IMR-90 (cell line): Measurements from ENCODE around the gene ATG4A. TPM values are rescaled to one million over a fixed set of nuclear protein-coding genes. Genes with fewer than 3 reads are reported as not detected.

Experiments
- ATAC-seq: fragments of 200-7000 bp; cut with Tn5 transposase; 2 replicates; pipeline ENCODE4 v1.9.1; 2020; ENCODE audit warnings: low read depth, mild to moderate bottlenecking, moderate library complexity
- BruUV-seq: library from RNA; stranded (reverse); fragments of 400-500 nt; replicated peaks from 2 replicates; lab custom pipeline; 2021; lab: Mats Ljungman, UMichigan
- CTCF ChIA-PET: fragments of 300-600 bp; formaldehyde crosslinking; extraction: SDS; loops from one replicate; lab custom pipeline; 2021; ENCODE audit warnings: antibody characterized with exemption; lab: Yijun Ruan, JAX
- POLR2A ChIA-PET: fragments of 300-600 bp; sonication (Branson Sonifier 250); formaldehyde crosslinking; loops from one replicate; lab custom pipeline; 2022; ENCODE audit warnings: antibody characterized with exemption; ENCODE audit not compliant: unreplicated experiment; lab: Charles Lee
- DNase-seq: peaks from one replicate; pipeline ENCODE4 v3.0.0; 2013
- H2AFZ ChIP-seq: replicated peaks from 2 replicates; pipeline ENCODE3; 2013; ENCODE audit warnings: low read length, mild to moderate bottlenecking; ENCODE audit not compliant: poor library complexity
- H2AK5ac ChIP-seq: 2 replicates; pipeline ENCODE4 v1.6.1; 2013; ENCODE audit warnings: low read depth, low read length, inconsistent platforms
- H2AK9ac ChIP-seq: replicated peaks from 2 replicates; pipeline ENCODE3; 2013; ENCODE audit warnings: mild to moderate bottlenecking, low read depth, low read length, moderate library complexity; ENCODE audit not compliant: poor library complexity
- H2BK120ac ChIP-seq: 2 replicates; pipeline ENCODE4 v1.6.1; 2013; ENCODE audit warnings: low read depth, low read length, inconsistent platforms
- H2BK15ac ChIP-seq: 3 replicates; pipeline ENCODE4 v1.6.1; 2013; ENCODE audit warnings: low read depth, low read length, inconsistent platforms
- H2BK20ac ChIP-seq: 2 replicates; pipeline ENCODE4 v1.6.1; 2013; ENCODE audit warnings: low read depth, mild to moderate bottlenecking, inconsistent platforms, low read length, moderate library complexity
- H2BK5ac ChIP-seq: 2 replicates; pipeline ENCODE4 v1.6.1; 2013; ENCODE audit warnings: mild to moderate bottlenecking, low read depth, low read length, inconsistent platforms; ENCODE audit not compliant: poor library complexity, severe bottlenecking
- H3K14ac ChIP-seq: replicated peaks from 2 replicates; pipeline ENCODE4 v1.6.1; 2013; ENCODE audit warnings: low read depth, low read length, inconsistent platforms
- H3K18ac ChIP-seq: 2 replicates; pipeline ENCODE4 v1.6.1; 2013; ENCODE audit warnings: low read depth, low read length, control low read depth
- H3K23ac ChIP-seq: 2 replicates; pipeline ENCODE4 v1.6.1; 2013; ENCODE audit warnings: low read depth, low read length, inconsistent platforms
- H3K27ac ChIP-seq: 2 replicates; pipeline ENCODE4 v1.5.1; 2013; ENCODE audit warnings: mild to moderate bottlenecking, control low read depth, low read length; ENCODE audit not compliant: insufficient read depth
- H3K27me3 ChIP-seq: 2 replicates; pipeline ENCODE4 v1.6.1; 2013; ENCODE audit warnings: low read length; ENCODE audit not compliant: control insufficient read depth, insufficient read depth
- H3K36me3 ChIP-seq: 2 replicates; pipeline ENCODE4 v1.6.1; 2013; ENCODE audit warnings: low read length, mixed read lengths; ENCODE audit not compliant: control insufficient read depth, insufficient read depth
- H3K4ac ChIP-seq: 2 replicates; pipeline ENCODE4 v1.6.1; 2013; ENCODE audit warnings: low read depth, low read length, inconsistent platforms
- H3K4me1 ChIP-seq: 2 replicates; pipeline ENCODE4 v1.6.1; 2013; ENCODE audit warnings: low read length, mixed read lengths; ENCODE audit not compliant: control insufficient read depth, insufficient read depth
- H3K4me2 ChIP-seq: 2 replicates; pipeline ENCODE4 v1.6.1; 2013; ENCODE audit warnings: low read depth, mild to moderate bottlenecking, control low read depth, low read length, moderate library complexity
- H3K4me3 ChIP-seq: 2 replicates; pipeline ENCODE4 v1.5.1; 2013; ENCODE audit warnings: low read depth, mild to moderate bottlenecking, control low read depth, low read length, moderate library complexity; ENCODE audit not compliant: insufficient read depth
- H3K56ac ChIP-seq: 2 replicates; pipeline ENCODE4 v1.6.1; 2013; ENCODE audit warnings: low read length, inconsistent platforms; ENCODE audit not compliant: insufficient read depth; ENCODE audit errors: extremely low read depth
- H3K79me1 ChIP-seq, 2 experiments: 2 replicates each; pipeline ENCODE4 v1.6.1; 2013; ENCODE audit warnings: low read length in 2 of 2, inconsistent platforms in 1 of 2, low read depth in 1 of 2
- H3K9ac ChIP-seq: 2 replicates; pipeline ENCODE4 v1.6.1; 2013; ENCODE audit warnings: low read depth, low read length, control low read depth
- H3K9me1 ChIP-seq: 2 replicates; pipeline ENCODE4 v1.6.1; 2013; ENCODE audit warnings: low read length, inconsistent platforms; ENCODE audit not compliant: insufficient read depth
- H3K9me3 ChIP-seq: 2 replicates; pipeline ENCODE4 v1.6.1; 2013; ENCODE audit warnings: low read length; ENCODE audit not compliant: control insufficient read depth, insufficient read depth
- H4K20me1 ChIP-seq: 2 replicates; pipeline ENCODE4 v1.6.1; 2013; ENCODE audit warnings: low read length, inconsistent platforms; ENCODE audit not compliant: insufficient read depth
- H4K5ac ChIP-seq: 2 replicates; pipeline ENCODE4 v1.6.1; 2013; ENCODE audit warnings: mild to moderate bottlenecking, low read depth, low read length, control low read depth
- H4K8ac ChIP-seq, 2 experiments: 2 replicates each; pipeline ENCODE4 v1.6.1; 2013; ENCODE audit warnings: low read depth in 2 of 2, low read length in 2 of 2, control low read depth in 1 of 2, inconsistent platforms in 1 of 2
- H4K91ac ChIP-seq: 2 replicates; pipeline ENCODE4 v1.6.1; 2013; ENCODE audit warnings: low read depth, low read length, inconsistent platforms; ENCODE audit not compliant: insufficient read depth
- BHLHE40 ChIP-seq: fragments of 150-350 bp; IDR thresholded peaks from 2 replicates; pipeline ENCODE4 v1.6.1; 2016; ENCODE audit warnings: mild to moderate bottlenecking, low read depth, low read length
- CEBPB ChIP-seq: IDR thresholded peaks from 2 replicates; pipeline ENCODE4 v1.6.1; 2012; ENCODE audit warnings: low read depth, low read length, improper control_type of control experiment
- CHD1 ChIP-seq: IDR thresholded peaks from 2 replicates; pipeline ENCODE4 v1.6.1; 2012; ENCODE audit warnings: low read depth, low read length, improper control_type of control experiment
- MAFK ChIP-seq: IDR thresholded peaks from 2 replicates; pipeline ENCODE4 v1.6.1; 2012; ENCODE audit warnings: low read depth, low read length, improper control_type of control experiment
- MXI1 ChIP-seq: IDR thresholded peaks from 2 replicates; pipeline ENCODE4 v1.6.1; 2012; ENCODE audit warnings: low read depth, mild to moderate bottlenecking, low read length, moderate library complexity, borderline replicate concordance
- NFE2L2 ChIP-seq: fragments of 150-350 bp; IDR thresholded peaks from 2 replicates; pipeline ENCODE4 v1.6.1; 2016; ENCODE audit warnings: low read depth, mild to moderate bottlenecking, low read length
- POLR2A ChIP-seq: IDR thresholded peaks from 2 replicates; pipeline ENCODE4 v1.6.1; 2012; ENCODE audit warnings: mild to moderate bottlenecking, low read depth, low read length
- RAD21 ChIP-seq: IDR thresholded peaks from 2 replicates; pipeline ENCODE4 v1.6.1; 2012; ENCODE audit warnings: low read length, improper control_type of control experiment
- RCOR1 ChIP-seq: IDR thresholded peaks from 2 replicates; pipeline ENCODE4 v1.6.1; 2012; ENCODE audit warnings: mild to moderate bottlenecking, low read length, improper control_type of control experiment; ENCODE audit not compliant: insufficient replicate concordance
- SMC3 ChIP-seq: fragments of 150-350 bp; IDR thresholded peaks from 2 replicates; pipeline ENCODE4 v1.6.1; 2016; ENCODE audit warnings: low read depth, mild to moderate bottlenecking, antibody characterized with exemption, low read length, moderate library complexity
- WGBS, 2 experiments: methylation state at CpG; one replicate each; pipeline versions ENCODE4 v1.1.5 to v1.1.7; 2013; ENCODE audit warnings: missing lambda C conversion rate in 2 of 2; ENCODE audit not compliant: insufficient read length in 1 of 2; ENCODE audit errors: extremely low coverage in 2 of 2; 5-methylcytosine and 5-hydroxymethylcytosine counted together
- dilution Hi-C: fragments of 300-500 bp; cut with HindIII; formaldehyde crosslinking; loops from one replicate; pipeline ENCODE4 v1.14.3; 2018; ENCODE audit warnings: low sequenced_read_pairs; ENCODE audit not compliant: unreplicated experiment
- in situ Hi-C: fragments of 300-500 bp; cut with MboI; formaldehyde crosslinking; loops from 3 replicates; pipeline ENCODE4 v1.14.3; 2019; ENCODE audit warnings: low sequenced_read_pairs, inconsistent platforms, mixed read lengths
- intact Hi-C: fragments of 100-400 bp; cut with micrococcal nuclease; formaldehyde crosslinking; loops from 2 replicates; pipeline ENCODE4 v1.10.0; 2022
- polyA plus RNA-seq, 3 experiments: library from polyadenylated mRNA; depleted of rRNA; stranded (reverse); fragments of >200 nt; gene quantifications; 2 replicates each; pipeline ENCODE4 v1.2.3, GENCODE V29; 2012; ENCODE audit warnings: low replicate concordance in 1 of 3
- total RNA-seq: library from RNA; depleted of rRNA; stranded (reverse); fragments of >200 nt; gene quantifications from 2 replicates; pipeline ENCODE4 v1.2.3, GENCODE V29; 2012
- TF ChIP-seq, protein P1 (sequence below): conservative IDR thresholded peaks from 2 replicates; pipeline ENCODE4 v1.5.1; 2012; ENCODE audit warnings: mild to moderate bottlenecking, low read depth, low read length, improper control_type of control experiment
- TF ChIP-seq, protein P2 (sequence below): fragments of 150-350 bp; IDR thresholded peaks from 2 replicates; pipeline ENCODE4 v1.6.1; 2016; ENCODE audit warnings: low read depth, mild to moderate bottlenecking, low read length, moderate library complexity, borderline replicate concordance

The ATG4A gene
- total and polyA plus RNA-seq, 2 of the 4 experiments (the other 2 are of a cell fraction) = 8.2 to 14.7 TPM

DNA sequence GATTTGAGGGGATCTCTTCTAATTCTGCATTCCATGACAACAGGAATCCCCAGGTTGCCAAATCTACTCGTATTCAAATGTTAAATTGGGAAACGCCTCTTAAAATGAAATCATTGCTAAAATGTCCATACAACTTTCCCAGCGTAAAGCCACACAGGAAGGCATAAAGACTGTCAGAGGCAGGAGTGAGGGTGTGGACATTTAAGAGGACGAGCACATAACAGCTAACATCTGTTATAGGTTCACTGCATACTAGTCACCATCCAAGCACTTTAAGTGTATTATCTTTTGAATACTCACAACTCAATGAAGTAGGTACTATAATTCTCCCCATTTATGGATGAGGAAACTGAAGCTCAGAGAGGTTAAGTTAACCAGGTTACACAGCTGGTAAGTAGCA lies 35.6 kb downstream of the ATG4A start:
- no peak overlapping the region for H2AK9ac ChIP-seq
- TF ChIP-seq BHLHE40 (no peak), CHD1 (no peak), MXI1 (no peak), NFE2L2 (no peak), MAFK (no peak), RAD21 (no peak), CEBPB (no peak), POLR2A (no peak), RCOR1 (no peak), SMC3 (no peak)
- TF ChIP-seq, protein P1, sequence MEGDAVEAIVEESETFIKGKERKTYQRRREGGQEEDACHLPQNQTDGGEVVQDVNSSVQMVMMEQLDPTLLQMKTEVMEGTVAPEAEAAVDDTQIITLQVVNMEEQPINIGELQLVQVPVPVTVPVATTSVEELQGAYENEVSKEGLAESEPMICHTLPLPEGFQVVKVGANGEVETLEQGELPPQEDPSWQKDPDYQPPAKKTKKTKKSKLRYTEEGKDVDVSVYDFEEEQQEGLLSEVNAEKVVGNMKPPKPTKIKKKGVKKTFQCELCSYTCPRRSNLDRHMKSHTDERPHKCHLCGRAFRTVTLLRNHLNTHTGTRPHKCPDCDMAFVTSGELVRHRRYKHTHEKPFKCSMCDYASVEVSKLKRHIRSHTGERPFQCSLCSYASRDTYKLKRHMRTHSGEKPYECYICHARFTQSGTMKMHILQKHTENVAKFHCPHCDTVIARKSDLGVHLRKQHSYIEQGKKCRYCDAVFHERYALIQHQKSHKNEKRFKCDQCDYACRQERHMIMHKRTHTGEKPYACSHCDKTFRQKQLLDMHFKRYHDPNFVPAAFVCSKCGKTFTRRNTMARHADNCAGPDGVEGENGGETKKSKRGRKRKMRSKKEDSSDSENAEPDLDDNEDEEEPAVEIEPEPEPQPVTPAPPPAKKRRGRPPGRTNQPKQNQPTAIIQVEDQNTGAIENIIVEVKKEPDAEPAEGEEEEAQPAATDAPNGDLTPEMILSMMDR = no peak
- TF ChIP-seq, protein P2, sequence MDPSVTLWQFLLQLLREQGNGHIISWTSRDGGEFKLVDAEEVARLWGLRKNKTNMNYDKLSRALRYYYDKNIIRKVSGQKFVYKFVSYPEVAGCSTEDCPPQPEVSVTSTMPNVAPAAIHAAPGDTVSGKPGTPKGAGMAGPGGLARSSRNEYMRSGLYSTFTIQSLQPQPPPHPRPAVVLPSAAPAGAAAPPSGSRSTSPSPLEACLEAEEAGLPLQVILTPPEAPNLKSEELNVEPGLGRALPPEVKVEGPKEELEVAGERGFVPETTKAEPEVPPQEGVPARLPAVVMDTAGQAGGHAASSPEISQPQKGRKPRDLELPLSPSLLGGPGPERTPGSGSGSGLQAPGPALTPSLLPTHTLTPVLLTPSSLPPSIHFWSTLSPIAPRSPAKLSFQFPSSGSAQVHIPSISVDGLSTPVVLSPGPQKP = no peak
- no peak overlapping the region for H4K91ac ChIP-seq
- POLR2A ChIA-PET = no interaction called here
- H2BK15ac ChIP-seq = no peak overlapping the region
- no peak overlapping the region for H4K5ac ChIP-seq
- H3K9me1 ChIP-seq = 0 out of 2 replicates have a peak, but pooled peaks cover 3% of the 10 kb centered on the region
- intact Hi-C loops = no loop called here
- CTCF ChIA-PET = no interaction called here
- H2BK5ac ChIP-seq = no peak overlapping the region
- H3K27me3 ChIP-seq = no peaks in the 10 kb centered on the region; the same call in 1 of the 2 replicates
- H3K27ac ChIP-seq = no peak overlapping the region
- no peak overlapping the region for H3K4ac ChIP-seq
- no TSS peak for BruUV-seq
- no peak overlapping the region for H3K56ac ChIP-seq
- no peaks in the 10 kb centered on the region for H4K20me1 ChIP-seq
- dilution Hi-C loops = no loop called here
- no CpG with 5 or more reads among the region's 4 CpGs for WGBS, 2 experiments
- H3K4me1 ChIP-seq = peaks cover 3% of the 10 kb centered on the region
- no peak overlapping the region for H3K23ac ChIP-seq
- H3K36me3 ChIP-seq = no peaks in the 10 kb centered on the region; the same call in 1 of the 2 replicates
- no peaks in the 10 kb centered on the region for H3K9me3 ChIP-seq
- in situ Hi-C loops = no loop called here
- no peak overlapping the region for H3K4me2 ChIP-seq
- no peak overlapping the region for H3K9ac ChIP-seq
- no peak overlapping the region for H4K8ac ChIP-seq
- no peak overlapping the region for H2AK5ac ChIP-seq
- H3K79me1 ChIP-seq = no peaks in the 10 kb centered on the region
- no peak overlapping the region for H2BK20ac ChIP-seq
- H2BK120ac ChIP-seq = no peak overlapping the region
- no peak overlapping the region for H2AFZ ChIP-seq
- ATAC-seq = no peak
- no peak overlapping the region for H3K4me3 ChIP-seq
- DNase-seq = no peak
- H3K18ac ChIP-seq = no peak overlapping the region
- no peak overlapping the region for H3K14ac ChIP-seq
